GM23338 (cell line): ENCODE results near the gene GPATCH2. TPM values are rescaled to one million over a fixed set of nuclear protein-coding genes. Genes with fewer than 3 reads are reported as not detected.

Source experiments
- ATAC-seq: fragments of 200-7000 bp; cut with Tn5 transposase; 3 replicates; pipeline ENCODE4 v1.9.1; 2020
- DNase-seq: peaks from one replicate; pipeline ENCODE4 v3.0.0-alpha.2; 2015; ENCODE audit warnings: low spot score
- H2AFZ ChIP-seq: fragments of 200-600 bp; sonication (generic); 2 replicates; pipeline ENCODE4 v1.8.0; 2016; ENCODE audit warnings: antibody characterized with exemption, mild to moderate bottlenecking, moderate library complexity
- H3F3A ChIP-seq: fragments of 200-600 bp; sonication (generic); replicated peaks from 2 replicates; pipeline ENCODE4 v1.8.0; 2017; ENCODE audit warnings: antibody characterized with exemption, mixed run types, low read depth
- H3K27ac ChIP-seq: fragments of 200-600 bp; sonication (generic); 2 replicates; pipeline ENCODE4 v1.6.1; 2016; ENCODE audit warnings: low read depth
- H3K27me3 ChIP-seq: fragments of 200-600 bp; sonication (generic); 2 replicates; pipeline ENCODE4 v1.8.0; 2016; ENCODE audit warnings: mild to moderate bottlenecking, mixed run types, moderate library complexity; ENCODE audit not compliant: insufficient read depth
- H3K36me3 ChIP-seq: fragments of 200-600 bp; sonication (generic); 2 replicates; pipeline ENCODE4 v1.8.0; 2016; ENCODE audit warnings: mild to moderate bottlenecking; ENCODE audit not compliant: insufficient read depth
- H3K4me1 ChIP-seq: fragments of 200-600 bp; sonication (generic); 2 replicates; pipeline ENCODE4 v1.8.0; 2016; ENCODE audit warnings: mild to moderate bottlenecking, moderate library complexity; ENCODE audit not compliant: insufficient read depth
- H3K4me2 ChIP-seq: fragments of 200-600 bp; sonication (generic); 2 replicates; pipeline ENCODE4 v1.7.1; 2017; ENCODE audit warnings: mixed run types
- H3K4me3 ChIP-seq: fragments of 200-600 bp; sonication (generic); 2 replicates; pipeline ENCODE4 v1.6.1; 2016; ENCODE audit warnings: mixed run types
- H3K79me2 ChIP-seq: fragments of 200-600 bp; sonication (generic); replicated peaks from 2 replicates; pipeline ENCODE4 v1.8.0; 2017; ENCODE audit warnings: mild to moderate bottlenecking; ENCODE audit not compliant: insufficient read depth
- H3K9me2 ChIP-seq: fragments of 200-600 bp; sonication (generic); 2 replicates; pipeline ENCODE4 v1.8.0; 2017; ENCODE audit not compliant: insufficient read depth
- H4K20me1 ChIP-seq: fragments of 200-600 bp; sonication (generic); replicated peaks from 2 replicates; pipeline ENCODE4 v1.8.0; 2017; ENCODE audit warnings: mild to moderate bottlenecking; ENCODE audit not compliant: insufficient read depth
- H3K27ac Mint-ChIP-seq: 2 replicates; pipeline ENCODE4 v1.8.0; 2020; ENCODE audit warnings: inconsistent platforms, mild to moderate bottlenecking, moderate library complexity, mixed read lengths
- H3K27me3 Mint-ChIP-seq: 3 replicates; pipeline ENCODE4 v1.8.0; 2022; ENCODE audit warnings: low read depth, mild to moderate bottlenecking, moderate library complexity, mixed read lengths, inconsistent platforms; ENCODE audit not compliant: insufficient read depth, poor library complexity
- H3K36me3 Mint-ChIP-seq: 3 replicates; pipeline ENCODE4 v1.8.0; 2021; ENCODE audit warnings: low read depth, mild to moderate bottlenecking, inconsistent platforms, moderate library complexity, mixed read lengths
- H3K4me1 Mint-ChIP-seq: 3 replicates; pipeline ENCODE4 v1.8.0; 2020; ENCODE audit warnings: mild to moderate bottlenecking, inconsistent platforms, mixed read lengths
- H3K4me3 Mint-ChIP-seq: 3 replicates; pipeline ENCODE4 v1.8.0; 2021; ENCODE audit warnings: moderate library complexity, mild to moderate bottlenecking, inconsistent platforms, mixed read lengths
- H3K9me3 Mint-ChIP-seq: 3 replicates; pipeline ENCODE4 v1.8.0; 2020; ENCODE audit warnings: moderate library complexity, mild to moderate bottlenecking, inconsistent platforms, mixed read lengths
- EZH2phosphoT487 ChIP-seq: fragments of 200-600 bp; sonication (generic); IDR thresholded peaks from one replicate; pipeline ENCODE4 v1.8.1; 2018; ENCODE audit warnings: antibody characterized with exemption; ENCODE audit not compliant: unreplicated experiment
- JUNB ChIP-seq: IDR thresholded peaks from one replicate; pipeline ENCODE4 v1.6.1; 2016; ENCODE audit warnings: antibody characterized with exemption; ENCODE audit not compliant: unreplicated experiment
- NANOG ChIP-seq: IDR thresholded peaks from 2 replicates; pipeline ENCODE4 v1.6.1; 2016; ENCODE audit warnings: antibody characterized with exemption, borderline replicate concordance
- POLR2AphosphoS5 ChIP-seq: IDR thresholded peaks from 2 replicates; pipeline ENCODE4 v1.6.1; 2016; ENCODE audit warnings: antibody characterized with exemption, low read depth
- STAT1 ChIP-seq: IDR thresholded peaks from one replicate; pipeline ENCODE4 v1.6.1; 2016; ENCODE audit warnings: antibody characterized with exemption; ENCODE audit not compliant: unreplicated experiment
- ZNF114 ChIP-seq: fragments of 250-450 bp; sonication (Bioruptor Pico); IDR thresholded peaks from 2 replicates; pipeline ENCODE4 v1.5.0; 2020; ENCODE audit warnings: mild to moderate bottlenecking, moderate library complexity
- ZNF331 ChIP-seq: fragments of 250-450 bp; sonication (Bioruptor Pico); IDR thresholded peaks from 2 replicates; pipeline ENCODE4 v1.5.0; 2020; ENCODE audit warnings: low read depth, mild to moderate bottlenecking, moderate library complexity
- polyA plus RNA-seq: library from polyadenylated mRNA; unstranded; fragments of >200 nt; fragmentation: Nextera tagmentation; extraction: Ambion mirVana; gene quantifications from 2 replicates; pipeline ENCODE4 v1.2.1, GENCODE V29; 2016
- total RNA-seq: library from RNA; depleted of rRNA; stranded (reverse); fragments of >200 nt; shearing (Covaris generic); gene quantifications from 2 replicates; pipeline ENCODE4 v1.2.3, GENCODE V29; 2014
- TF ChIP-seq, protein P1 (sequence below): IDR thresholded peaks from 2 replicates; pipeline ENCODE4 v1.6.1; 2016; ENCODE audit warnings: antibody characterized with exemption
- TF ChIP-seq, protein P2 (sequence below): IDR thresholded peaks from one replicate; pipeline ENCODE4 v1.6.1; 2018; ENCODE audit warnings: antibody characterized with exemption; ENCODE audit not compliant: unreplicated experiment
- TF ChIP-seq, protein P3 (sequence below), 2 experiments: fragments of 200-600 bp in 1 of 2; sonication (generic) in 1 of 2; conservative IDR thresholded peaks; 2 replicates each; pipeline versions ENCODE4 v1.5.1 to v1.6.1; 2016 to 2017; ENCODE audit warnings: antibody characterized with exemption in 2 of 2, low read depth in 2 of 2, mild to moderate bottlenecking in 2 of 2, moderate library complexity in 1 of 2
- TF ChIP-seq, protein P4 (sequence below): fragments of 250-450 bp; sonication (Bioruptor Pico); IDR thresholded peaks from 2 replicates; pipeline ENCODE4 v1.5.0; 2020; ENCODE audit warnings: mild to moderate bottlenecking, moderate library complexity

Gene GPATCH2
- total and polyA plus RNA-seq, 2 experiments from 2014 or later: 12.3 to 26.7 TPM

DNA sequence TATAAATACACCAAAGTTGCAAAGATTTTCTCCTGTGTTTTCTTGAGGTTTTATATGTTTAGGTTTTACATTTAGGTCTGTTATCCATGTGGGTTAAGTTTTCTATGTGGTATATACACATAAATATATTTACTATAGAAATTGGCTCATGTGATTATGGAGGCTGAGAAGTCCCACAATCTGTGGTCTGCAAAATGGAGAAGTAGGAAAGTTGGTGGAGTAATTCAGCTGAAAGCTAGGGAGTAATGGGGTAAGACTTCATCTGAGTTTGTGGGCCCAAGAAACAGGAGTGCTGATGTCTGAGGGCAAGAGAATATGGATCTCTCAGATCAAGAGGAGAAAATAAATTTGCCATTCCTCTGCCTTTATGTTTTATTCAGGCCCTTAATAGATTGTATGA lies 146.0 kb downstream of the GPATCH2 start (continued):
- TF ChIP-seq, protein P1, sequence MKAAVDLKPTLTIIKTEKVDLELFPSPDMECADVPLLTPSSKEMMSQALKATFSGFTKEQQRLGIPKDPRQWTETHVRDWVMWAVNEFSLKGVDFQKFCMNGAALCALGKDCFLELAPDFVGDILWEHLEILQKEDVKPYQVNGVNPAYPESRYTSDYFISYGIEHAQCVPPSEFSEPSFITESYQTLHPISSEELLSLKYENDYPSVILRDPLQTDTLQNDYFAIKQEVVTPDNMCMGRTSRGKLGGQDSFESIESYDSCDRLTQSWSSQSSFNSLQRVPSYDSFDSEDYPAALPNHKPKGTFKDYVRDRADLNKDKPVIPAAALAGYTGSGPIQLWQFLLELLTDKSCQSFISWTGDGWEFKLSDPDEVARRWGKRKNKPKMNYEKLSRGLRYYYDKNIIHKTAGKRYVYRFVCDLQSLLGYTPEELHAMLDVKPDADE: no peak
- TF ChIP-seq JUNB: no peak

DNA sequence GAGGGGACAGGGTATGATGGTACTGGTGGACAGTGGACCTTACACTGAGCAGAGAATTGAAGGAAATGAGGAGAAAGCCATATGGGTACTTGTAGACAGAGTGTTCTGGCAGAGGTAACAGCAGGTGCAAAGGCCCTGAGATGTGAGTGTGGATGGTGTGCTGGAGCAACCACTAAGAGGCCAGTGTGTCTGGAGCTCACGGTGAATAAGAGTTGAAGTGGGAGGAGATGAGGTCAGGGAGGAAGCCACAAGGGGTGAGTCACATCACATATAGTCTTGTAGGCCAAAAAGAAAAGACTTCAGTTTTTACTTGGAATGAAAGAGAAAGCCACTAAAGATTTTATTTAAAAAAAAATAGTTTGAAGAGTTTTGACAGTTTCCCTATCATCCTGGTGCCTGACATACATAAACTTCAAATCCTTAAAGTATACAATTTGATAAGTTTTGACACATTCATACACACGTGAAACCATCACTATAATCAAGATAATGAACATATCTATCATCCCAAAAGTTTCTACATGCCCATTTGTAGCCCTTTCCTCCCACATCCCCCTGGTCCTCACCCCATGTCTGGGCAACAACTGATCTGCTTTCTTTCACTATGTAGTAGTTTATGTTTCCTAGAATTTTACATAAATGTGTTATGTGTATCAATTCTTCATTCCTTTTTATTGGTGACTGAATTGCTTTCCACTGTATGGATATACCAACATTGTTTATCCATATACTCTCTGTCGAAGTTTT lies 148.4 kb downstream of the GPATCH2 start:
- no peaks in the 10 kb centered on the region for H3K9me3 Mint-ChIP-seq
- no peaks in the 10 kb centered on the region for H3K79me2 ChIP-seq
- H3K9me2 ChIP-seq: no peaks in the 10 kb centered on the region
- no peak overlapping the region for H2AFZ ChIP-seq
- no peaks in the 10 kb centered on the region for H4K20me1 ChIP-seq
- H3K4me1 Mint-ChIP-seq: no peaks in the 10 kb centered on the region
- H3K4me1 ChIP-seq: no peaks in the 10 kb centered on the region
- no peaks in the 10 kb centered on the region for H3F3A ChIP-seq
- no peak overlapping the region for H3K4me3 ChIP-seq
- ATAC-seq (no peak), DNase-seq (no peak)
- H3K27me3 Mint-ChIP-seq: peaks cover 2% of the 10 kb centered on the region
- no peaks in the 10 kb centered on the region for H3K27me3 ChIP-seq
- no peaks in the 10 kb centered on the region for H3K36me3 Mint-ChIP-seq
- H3K27ac ChIP-seq: no peak overlapping the region
- no peak overlapping the region for H3K4me3 Mint-ChIP-seq
- H3K36me3 ChIP-seq: no peaks in the 10 kb centered on the region
- no peak overlapping the region for H3K27ac Mint-ChIP-seq
- H3K4me2 ChIP-seq: no peak overlapping the region
- no peak for TF ChIP-seq EZH2phosphoT487
- TF ChIP-seq, protein P2, sequence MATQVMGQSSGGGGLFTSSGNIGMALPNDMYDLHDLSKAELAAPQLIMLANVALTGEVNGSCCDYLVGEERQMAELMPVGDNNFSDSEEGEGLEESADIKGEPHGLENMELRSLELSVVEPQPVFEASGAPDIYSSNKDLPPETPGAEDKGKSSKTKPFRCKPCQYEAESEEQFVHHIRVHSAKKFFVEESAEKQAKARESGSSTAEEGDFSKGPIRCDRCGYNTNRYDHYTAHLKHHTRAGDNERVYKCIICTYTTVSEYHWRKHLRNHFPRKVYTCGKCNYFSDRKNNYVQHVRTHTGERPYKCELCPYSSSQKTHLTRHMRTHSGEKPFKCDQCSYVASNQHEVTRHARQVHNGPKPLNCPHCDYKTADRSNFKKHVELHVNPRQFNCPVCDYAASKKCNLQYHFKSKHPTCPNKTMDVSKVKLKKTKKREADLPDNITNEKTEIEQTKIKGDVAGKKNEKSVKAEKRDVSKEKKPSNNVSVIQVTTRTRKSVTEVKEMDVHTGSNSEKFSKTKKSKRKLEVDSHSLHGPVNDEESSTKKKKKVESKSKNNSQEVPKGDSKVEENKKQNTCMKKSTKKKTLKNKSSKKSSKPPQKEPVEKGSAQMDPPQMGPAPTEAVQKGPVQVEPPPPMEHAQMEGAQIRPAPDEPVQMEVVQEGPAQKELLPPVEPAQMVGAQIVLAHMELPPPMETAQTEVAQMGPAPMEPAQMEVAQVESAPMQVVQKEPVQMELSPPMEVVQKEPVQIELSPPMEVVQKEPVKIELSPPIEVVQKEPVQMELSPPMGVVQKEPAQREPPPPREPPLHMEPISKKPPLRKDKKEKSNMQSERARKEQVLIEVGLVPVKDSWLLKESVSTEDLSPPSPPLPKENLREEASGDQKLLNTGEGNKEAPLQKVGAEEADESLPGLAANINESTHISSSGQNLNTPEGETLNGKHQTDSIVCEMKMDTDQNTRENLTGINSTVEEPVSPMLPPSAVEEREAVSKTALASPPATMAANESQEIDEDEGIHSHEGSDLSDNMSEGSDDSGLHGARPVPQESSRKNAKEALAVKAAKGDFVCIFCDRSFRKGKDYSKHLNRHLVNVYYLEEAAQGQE: no peak
- no peak for TF ChIP-seq POLR2AphosphoS5
- no peak for TF ChIP-seq NANOG
- TF ChIP-seq, protein P3, sequence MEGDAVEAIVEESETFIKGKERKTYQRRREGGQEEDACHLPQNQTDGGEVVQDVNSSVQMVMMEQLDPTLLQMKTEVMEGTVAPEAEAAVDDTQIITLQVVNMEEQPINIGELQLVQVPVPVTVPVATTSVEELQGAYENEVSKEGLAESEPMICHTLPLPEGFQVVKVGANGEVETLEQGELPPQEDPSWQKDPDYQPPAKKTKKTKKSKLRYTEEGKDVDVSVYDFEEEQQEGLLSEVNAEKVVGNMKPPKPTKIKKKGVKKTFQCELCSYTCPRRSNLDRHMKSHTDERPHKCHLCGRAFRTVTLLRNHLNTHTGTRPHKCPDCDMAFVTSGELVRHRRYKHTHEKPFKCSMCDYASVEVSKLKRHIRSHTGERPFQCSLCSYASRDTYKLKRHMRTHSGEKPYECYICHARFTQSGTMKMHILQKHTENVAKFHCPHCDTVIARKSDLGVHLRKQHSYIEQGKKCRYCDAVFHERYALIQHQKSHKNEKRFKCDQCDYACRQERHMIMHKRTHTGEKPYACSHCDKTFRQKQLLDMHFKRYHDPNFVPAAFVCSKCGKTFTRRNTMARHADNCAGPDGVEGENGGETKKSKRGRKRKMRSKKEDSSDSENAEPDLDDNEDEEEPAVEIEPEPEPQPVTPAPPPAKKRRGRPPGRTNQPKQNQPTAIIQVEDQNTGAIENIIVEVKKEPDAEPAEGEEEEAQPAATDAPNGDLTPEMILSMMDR (conservative IDR thresholded peaks at IDR 0.05; ENCODE audit: low read depth in 2 of 2): no peak
- TF ChIP-seq STAT1: no peak
- no peak for TF ChIP-seq ZNF331 (CRISPR knock-in tag)
- TF ChIP-seq, protein P4, sequence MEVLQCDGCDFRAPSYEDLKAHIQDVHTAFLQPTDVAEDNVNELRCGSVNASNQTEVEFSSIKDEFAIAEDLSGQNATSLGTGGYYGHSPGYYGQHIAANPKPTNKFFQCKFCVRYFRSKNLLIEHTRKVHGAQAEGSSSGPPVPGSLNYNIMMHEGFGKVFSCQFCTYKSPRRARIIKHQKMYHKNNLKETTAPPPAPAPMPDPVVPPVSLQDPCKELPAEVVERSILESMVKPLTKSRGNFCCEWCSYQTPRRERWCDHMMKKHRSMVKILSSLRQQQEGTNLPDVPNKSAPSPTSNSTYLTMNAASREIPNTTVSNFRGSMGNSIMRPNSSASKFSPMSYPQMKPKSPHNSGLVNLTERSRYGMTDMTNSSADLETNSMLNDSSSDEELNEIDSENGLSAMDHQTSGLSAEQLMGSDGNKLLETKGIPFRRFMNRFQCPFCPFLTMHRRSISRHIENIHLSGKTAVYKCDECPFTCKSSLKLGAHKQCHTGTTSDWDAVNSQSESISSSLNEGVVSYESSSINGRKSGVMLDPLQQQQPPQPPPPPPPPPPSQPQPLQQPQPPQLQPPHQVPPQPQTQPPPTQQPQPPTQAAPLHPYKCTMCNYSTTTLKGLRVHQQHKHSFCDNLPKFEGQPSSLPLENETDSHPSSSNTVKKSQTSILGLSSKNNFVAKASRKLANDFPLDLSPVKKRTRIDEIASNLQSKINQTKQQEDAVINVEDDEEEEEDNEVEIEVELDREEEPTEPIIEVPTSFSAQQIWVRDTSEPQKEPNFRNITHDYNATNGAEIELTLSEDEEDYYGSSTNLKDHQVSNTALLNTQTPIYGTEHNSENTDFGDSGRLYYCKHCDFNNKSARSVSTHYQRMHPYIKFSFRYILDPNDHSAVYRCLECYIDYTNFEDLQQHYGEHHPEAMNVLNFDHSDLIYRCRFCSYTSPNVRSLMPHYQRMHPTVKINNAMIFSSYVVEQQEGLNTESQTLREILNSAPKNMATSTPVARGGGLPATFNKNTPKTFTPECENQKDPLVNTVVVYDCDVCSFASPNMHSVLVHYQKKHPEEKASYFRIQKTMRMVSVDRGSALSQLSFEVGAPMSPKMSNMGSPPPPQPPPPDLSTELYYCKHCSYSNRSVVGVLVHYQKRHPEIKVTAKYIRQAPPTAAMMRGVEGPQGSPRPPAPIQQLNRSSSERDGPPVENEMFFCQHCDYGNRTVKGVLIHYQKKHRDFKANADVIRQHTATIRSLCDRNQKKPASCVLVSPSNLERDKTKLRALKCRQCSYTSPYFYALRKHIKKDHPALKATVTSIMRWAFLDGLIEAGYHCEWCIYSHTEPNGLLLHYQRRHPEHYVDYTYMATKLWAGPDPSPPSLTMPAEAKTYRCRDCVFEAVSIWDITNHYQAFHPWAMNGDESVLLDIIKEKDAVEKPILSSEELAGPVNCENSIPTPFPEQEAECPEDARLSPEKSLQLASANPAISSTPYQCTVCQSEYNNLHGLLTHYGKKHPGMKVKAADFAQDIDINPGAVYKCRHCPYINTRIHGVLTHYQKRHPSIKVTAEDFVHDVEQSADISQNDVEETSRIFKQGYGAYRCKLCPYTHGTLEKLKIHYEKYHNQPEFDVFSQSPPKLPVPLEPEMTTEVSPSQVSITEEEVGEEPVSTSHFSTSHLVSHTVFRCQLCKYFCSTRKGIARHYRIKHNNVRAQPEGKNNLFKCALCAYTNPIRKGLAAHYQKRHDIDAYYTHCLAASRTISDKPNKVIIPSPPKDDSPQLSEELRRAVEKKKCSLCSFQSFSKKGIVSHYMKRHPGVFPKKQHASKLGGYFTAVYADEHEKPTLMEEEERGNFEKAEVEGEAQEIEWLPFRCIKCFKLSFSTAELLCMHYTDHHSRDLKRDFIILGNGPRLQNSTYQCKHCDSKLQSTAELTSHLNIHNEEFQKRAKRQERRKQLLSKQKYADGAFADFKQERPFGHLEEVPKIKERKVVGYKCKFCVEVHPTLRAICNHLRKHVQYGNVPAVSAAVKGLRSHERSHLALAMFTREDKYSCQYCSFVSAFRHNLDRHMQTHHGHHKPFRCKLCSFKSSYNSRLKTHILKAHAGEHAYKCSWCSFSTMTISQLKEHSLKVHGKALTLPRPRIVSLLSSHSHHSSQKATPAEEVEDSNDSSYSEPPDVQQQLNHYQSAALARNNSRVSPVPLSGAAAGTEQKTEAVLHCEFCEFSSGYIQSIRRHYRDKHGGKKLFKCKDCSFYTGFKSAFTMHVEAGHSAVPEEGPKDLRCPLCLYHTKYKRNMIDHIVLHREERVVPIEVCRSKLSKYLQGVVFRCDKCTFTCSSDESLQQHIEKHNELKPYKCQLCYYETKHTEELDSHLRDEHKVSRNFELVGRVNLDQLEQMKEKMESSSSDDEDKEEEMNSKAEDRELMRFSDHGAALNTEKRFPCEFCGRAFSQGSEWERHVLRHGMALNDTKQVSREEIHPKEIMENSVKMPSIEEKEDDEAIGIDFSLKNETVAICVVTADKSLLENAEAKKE (CRISPR knock-in tag): no peak
- no peak for TF ChIP-seq ZNF114 (CRISPR knock-in tag)
- TF ChIP-seq, protein P1: no peak
